GM21526 (cell line): Measurements from ENCODE around the gene CYP2J2.
"Not testable (repeated sequence)": the region's sequence is repeated elsewhere in the genome, so short reads cannot be mapped to it uniquely, and the experiment has no call there.

Experiments
- ATAC-seq: cut with Tn5 transposase; IDR thresholded peaks from one replicate; pipeline ENCODE4 v1.9.1; 2021; ENCODE audit warnings: moderate library complexity; ENCODE audit not compliant: unreplicated experiment, low FRiP score

Gene CYP2J2

GRCh38 chr1:59878370-59878769 is 48.2 kb downstream of the CYP2J2 start:
- ATAC-seq: no peak

DNA sequence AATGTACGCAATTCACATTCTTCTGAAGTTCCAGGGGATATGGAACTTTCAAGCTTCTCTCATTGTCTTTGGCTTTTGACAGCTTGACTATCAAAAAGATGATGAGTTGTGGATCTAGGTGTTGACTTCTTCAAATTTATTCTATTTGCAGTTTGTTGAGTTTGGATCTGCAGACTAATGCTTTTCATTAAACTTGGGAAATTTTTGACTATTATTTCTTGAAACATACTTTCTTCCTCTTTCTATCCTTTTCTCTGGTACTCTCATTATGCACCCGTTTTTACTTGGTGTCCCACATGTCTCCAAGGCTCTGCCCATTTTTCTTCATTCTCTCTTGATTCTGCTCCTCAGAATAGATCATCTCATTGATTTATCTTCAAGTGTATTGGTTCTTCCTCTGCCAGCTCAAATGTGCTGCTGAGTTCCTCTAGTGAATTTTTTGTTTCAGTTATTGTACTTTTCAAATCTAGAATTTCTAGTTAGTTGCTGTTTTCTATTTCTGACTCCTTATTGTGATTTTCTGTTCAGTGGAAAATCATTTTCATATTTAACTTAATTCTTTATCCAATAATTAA is 49.4 kb downstream of the CYP2J2 start:
- ATAC-seq: no peak

DNA sequence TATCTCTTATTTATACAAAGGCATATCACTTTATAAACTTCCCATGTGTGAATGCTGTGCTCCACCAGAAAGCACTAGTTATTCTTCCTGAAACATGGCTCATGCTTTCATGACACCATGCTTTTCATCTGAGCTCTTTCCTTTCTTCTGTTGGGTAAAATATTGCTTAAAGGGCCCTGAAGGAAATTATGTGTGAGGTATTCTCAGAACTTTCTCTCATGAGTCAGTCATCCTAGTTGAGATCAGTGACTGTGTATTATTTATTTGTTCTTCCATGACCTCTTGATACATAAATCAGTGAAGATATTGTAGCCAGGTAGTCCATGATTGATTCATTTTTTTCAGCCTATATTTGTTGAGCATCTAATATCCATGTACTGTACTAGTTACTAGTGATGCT is 54.8 kb downstream of the CYP2J2 start:
- no peak for ATAC-seq

- ATAC-seq: no peak
Observed at GRCh38 chr1:59866462-59866861, 60.1 kb downstream of the CYP2J2 start.

- no peak for ATAC-seq
Observed at GRCh38 chr1:59857679-59858354, 68.8 kb downstream of the CYP2J2 start.

DNA sequence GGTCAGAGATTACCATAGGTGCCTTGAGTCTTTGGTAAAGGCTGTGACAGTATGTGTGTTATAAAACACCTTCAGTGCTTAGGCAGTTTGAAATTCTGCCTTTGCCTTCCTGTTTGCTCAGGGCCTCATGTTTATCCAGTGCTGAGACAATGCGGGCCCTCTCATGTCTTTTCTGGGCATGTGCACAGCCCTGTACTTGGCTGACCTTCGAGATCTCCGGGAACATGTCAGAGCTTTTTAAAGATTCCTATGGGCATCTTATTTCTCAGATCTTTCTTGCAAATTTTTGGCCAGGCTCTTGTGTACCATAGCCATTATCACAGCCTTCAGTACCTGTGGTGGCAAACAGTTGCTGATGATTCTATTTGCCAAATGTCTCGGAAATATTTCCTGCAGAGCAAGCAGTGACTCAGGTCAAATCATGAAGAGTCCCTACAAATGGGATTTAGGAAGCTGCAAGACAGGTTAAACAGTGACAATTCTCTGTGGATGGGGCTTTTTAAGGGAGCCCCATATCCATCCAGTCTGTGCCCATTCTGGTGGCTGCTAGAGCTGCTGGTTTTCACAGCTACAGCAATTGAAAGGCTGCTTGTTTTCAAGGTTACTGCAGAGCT is 69.7 kb downstream of the CYP2J2 start:
- no peak for ATAC-seq

GRCh38 chr1:59855297-59855696 is 71.3 kb downstream of the CYP2J2 start:
- not testable (repeated sequence) for ATAC-seq

DNA sequence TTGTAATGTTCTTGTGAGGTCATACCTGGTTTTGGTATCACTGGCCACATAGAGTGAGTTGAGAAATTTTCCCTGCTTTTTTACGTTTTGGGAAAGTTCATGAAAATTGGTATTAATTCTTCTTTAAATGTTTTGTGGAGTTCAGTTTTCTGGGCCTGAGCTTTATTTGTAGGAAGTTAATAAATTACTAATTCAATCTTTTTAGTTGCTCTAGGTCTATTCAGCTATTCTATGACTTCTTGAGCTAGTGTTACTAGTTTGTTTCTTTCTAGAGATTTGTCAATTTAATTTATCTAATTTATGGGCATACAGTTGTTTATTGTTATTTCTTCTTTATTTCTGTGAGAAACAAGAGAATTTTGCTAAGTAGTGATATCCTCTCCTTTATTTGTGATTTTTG is 74.5 kb downstream of the CYP2J2 start:
- no peak for ATAC-seq

GRCh38 chr1:59846895-59847282 is 79.7 kb downstream of the CYP2J2 start:
- ATAC-seq: no peak

- ATAC-seq: no peak
Observed at GRCh38 chr1:59846209-59846894, 80.2 kb downstream of the CYP2J2 start.

DNA sequence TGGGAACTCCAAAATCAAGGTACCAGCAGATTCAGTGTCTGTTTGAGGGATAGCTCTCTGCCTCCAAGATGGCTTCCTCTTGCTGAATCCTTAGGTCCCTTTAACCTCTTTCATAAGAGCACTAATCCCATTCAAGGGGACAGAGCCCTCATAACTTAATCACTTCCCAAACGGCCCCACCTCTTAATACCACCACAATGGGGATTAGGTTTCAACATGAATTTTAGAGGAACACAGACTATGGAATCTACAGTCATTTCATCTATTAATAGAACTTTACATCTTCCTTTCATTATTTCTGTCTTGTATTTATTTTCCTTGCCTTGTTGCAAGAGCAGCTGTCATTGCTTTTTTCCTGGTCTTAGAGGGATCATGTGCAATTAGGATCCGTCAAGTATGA is 81.5 kb downstream of the CYP2J2 start:
- no peak for ATAC-seq
